Measurements from ENCODE around the gene STAMBPL1. TPM values are rescaled to one million over a fixed set of nuclear protein-coding genes. Genes with fewer than 3 reads are reported as not detected.

The STAMBPL1 gene
- total and polyA plus RNA-seq, 11 donors = 1.0 to 6.3 (median 3.3) TPM

DNA sequence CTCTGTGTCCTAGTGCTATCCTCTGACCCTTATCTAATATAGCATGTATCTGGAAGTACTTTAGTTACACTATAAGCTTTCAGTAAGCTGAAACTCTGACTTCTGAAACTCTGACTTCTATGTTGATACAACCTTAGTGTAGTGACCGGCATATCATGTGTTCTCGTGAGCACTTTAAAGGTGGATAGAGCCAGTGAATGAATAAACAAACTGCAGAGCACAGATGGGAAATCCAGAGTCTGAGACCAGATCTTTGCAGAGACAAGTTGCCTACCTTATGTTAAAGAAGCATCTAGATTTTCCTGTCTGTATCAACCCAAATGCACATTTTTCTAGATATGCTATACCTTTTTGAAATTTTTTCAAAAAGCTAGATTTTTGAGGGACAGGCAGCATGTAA is 69.0 kb downstream of the STAMBPL1 start:
- H3K36me3 ChIP-seq = peaks cover 0 to 42% (median 2%) of the 10 kb centered on the region in 9 donors
- no peaks in the 10 kb centered on the region for H3K27me3 ChIP-seq
- ATAC-seq (no peak), DNase-seq (no peak)
- peak overlapping the region in 8 of 12 donors; percentile 4 to 60 (median 42) for H3K4me3 ChIP-seq
- no peaks in the 10 kb centered on the region for H3K9me3 ChIP-seq
- peaks cover 0 to 47% (median 10%) of the 10 kb centered on the region in 12 donors for H3K4me1 ChIP-seq
- TF ChIP-seq, protein P1, sequence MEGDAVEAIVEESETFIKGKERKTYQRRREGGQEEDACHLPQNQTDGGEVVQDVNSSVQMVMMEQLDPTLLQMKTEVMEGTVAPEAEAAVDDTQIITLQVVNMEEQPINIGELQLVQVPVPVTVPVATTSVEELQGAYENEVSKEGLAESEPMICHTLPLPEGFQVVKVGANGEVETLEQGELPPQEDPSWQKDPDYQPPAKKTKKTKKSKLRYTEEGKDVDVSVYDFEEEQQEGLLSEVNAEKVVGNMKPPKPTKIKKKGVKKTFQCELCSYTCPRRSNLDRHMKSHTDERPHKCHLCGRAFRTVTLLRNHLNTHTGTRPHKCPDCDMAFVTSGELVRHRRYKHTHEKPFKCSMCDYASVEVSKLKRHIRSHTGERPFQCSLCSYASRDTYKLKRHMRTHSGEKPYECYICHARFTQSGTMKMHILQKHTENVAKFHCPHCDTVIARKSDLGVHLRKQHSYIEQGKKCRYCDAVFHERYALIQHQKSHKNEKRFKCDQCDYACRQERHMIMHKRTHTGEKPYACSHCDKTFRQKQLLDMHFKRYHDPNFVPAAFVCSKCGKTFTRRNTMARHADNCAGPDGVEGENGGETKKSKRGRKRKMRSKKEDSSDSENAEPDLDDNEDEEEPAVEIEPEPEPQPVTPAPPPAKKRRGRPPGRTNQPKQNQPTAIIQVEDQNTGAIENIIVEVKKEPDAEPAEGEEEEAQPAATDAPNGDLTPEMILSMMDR (IDR thresholded peaks at IDR 0.05) = no peak
- no peak for TF ChIP-seq POLR2A (IDR thresholded peaks at IDR 0.05)
- intact Hi-C loops (cut with DNase I) = no loop called here
- WGBS, 4 donors = 77 to 90% (median 79%) methylated on average over 2 of the region's 2 CpGs
- peak overlapping the region in 3 of 12 donors; percentile 6 to 88 (median 13) for H3K27ac ChIP-seq

- peak overlapping the region; percentile 21 to 90 (median 69) for H3K27ac ChIP-seq
- peaks cover 0 to 31% (median 0%) of the 10 kb centered on the region in 9 donors for H3K36me3 ChIP-seq
- H3K9me3 ChIP-seq = no peaks in the 10 kb centered on the region
- ATAC-seq (no peak), DNase-seq (no peak)
- intact Hi-C loops (cut with DNase I) = no loop called here
- H3K4me3 ChIP-seq = peak overlapping the region in 9 of 12 donors; percentile 13 to 60 (median 39)
- no peaks in the 10 kb centered on the region for H3K27me3 ChIP-seq
- peaks cover 0 to 36% (median 10%) of the 10 kb centered on the region in 12 donors for H3K4me1 ChIP-seq
- WGBS, 4 donors = 54 to 72% (median 60%) methylated on average over 3 of the region's 3 CpGs
- TF ChIP-seq, protein P1 (IDR thresholded peaks at IDR 0.05) = no peak
- TF ChIP-seq POLR2A (IDR thresholded peaks at IDR 0.05) = no peak
These were observed 70.1 kb downstream of the STAMBPL1 start for GRCh38 chr10:88949912-88950837.

DNA sequence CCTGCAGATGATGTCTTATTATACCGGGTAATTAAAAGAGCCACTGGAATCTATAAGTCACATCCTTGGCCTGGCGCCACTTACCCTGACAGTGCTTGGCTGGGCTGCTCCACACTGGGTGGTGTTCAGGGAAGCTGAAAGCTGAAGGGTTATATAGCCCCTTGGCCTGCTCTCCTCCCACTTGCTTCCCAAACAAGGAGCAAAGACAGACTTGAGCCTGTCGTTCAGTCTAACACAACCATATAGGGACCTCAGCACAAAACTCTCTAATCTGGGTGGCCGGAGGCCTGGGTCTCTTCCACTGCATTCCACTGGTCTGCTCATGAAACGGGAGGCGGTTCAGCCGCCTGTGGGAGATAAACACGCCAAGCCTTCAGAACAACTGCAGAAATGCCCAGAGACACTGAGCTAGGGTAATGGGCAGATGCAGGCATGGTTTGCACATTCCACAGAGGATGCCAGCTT is 72.6 kb downstream of the STAMBPL1 start, which contains the start of gene ACTA2:
Gene ACTA2 (minus strand): TSS at position 127 of the 465 bp plus-strand sequence. CDS start 3,843 bp downstream, outside the sequence.
- ATAC-seq = peak; percentile 47 to 75 (median 56)
- H3K27me3 ChIP-seq = no peaks in the 10 kb centered on the region
- peak; percentile 40 to 70 (median 49) for DNase-seq
- peak within 1 kb of the TSS in 11 of 12 donors; percentile 3 to 60 (median 37) for H3K4me3 ChIP-seq
- TF ChIP-seq, protein P1 (IDR thresholded peaks at IDR 0.05) = no peak
- TF ChIP-seq POLR2A (IDR thresholded peaks at IDR 0.05) = no peak
- H3K4me1 ChIP-seq = peaks cover 0 to 33% (median 10%) of the 10 kb centered on the region in 12 donors
- intact Hi-C loops (cut with DNase I) = no loop called here
- H3K27ac ChIP-seq = peak within 1 kb of the TSS in 11 of 12 donors; percentile 56 to 90 (median 73)
- no peaks in the 10 kb centered on the region for H3K9me3 ChIP-seq
- WGBS, 4 donors = 59 to 82% (median 62%) methylated on average over 8 of the region's 8 CpGs
- H3K36me3 ChIP-seq = peaks cover 0 to 9% (median 0%) of the 10 kb centered on the region in 9 donors

DNA sequence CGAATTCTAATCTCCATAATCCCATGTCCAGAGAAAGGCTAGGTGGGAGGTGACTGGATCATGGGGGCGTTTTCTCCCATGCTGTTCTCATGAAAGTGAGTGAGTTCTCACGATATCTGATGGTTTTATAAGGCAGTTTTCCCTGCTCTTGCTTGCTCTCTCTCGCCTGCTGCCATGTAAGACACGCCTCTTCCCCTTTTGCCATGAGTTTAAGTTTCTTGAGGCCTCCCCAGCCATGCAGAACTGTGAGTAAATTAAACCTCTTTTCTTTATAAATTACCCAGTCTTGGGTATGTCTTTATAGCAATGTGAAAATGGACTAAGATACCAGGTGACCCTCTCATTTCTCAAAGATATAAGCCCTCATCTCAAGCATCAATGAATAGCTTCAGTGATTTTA is 73.6 kb downstream of the STAMBPL1 start:
- H3K4me3 ChIP-seq = no peak overlapping the region
- no peaks in the 10 kb centered on the region for H3K9me3 ChIP-seq
- no peaks in the 10 kb centered on the region for H3K27me3 ChIP-seq
- DNase-seq (no peak), ATAC-seq (no peak)
- WGBS, 4 donors = 90 to 99% (median 93%) methylated on average over 5 of the region's 5 CpGs
- peaks cover 0 to 33% (median 10%) of the 10 kb centered on the region in 12 donors for H3K4me1 ChIP-seq
- H3K36me3 ChIP-seq = peaks cover 0 to 1% (median 0%) of the 10 kb centered on the region in 9 donors
- TF ChIP-seq, protein P1 (IDR thresholded peaks at IDR 0.05) = no peak
- no peak for TF ChIP-seq POLR2A (IDR thresholded peaks at IDR 0.05)
- intact Hi-C loops (cut with DNase I) = no loop called here
- peak overlapping the region in 7 of 12 donors; percentile 12 to 90 (median 80) for H3K27ac ChIP-seq

All from heart left ventricle (tissue), 16 donors.